OCI-LY7 (cell line): ENCODE data around the gene DPF3. TPM values are rescaled to one million over a fixed set of nuclear protein-coding genes. Genes with fewer than 3 reads are reported as not detected.

Experiments
- BruUV-seq: library from RNA; stranded (reverse); fragments of 400-500 nt; replicated peaks from 2 replicates; lab custom pipeline; 2021; lab: Mats Ljungman, UMichigan
- CTCF ChIA-PET: fragments of 300-600 bp; sonication (Branson Sonifier 250); formaldehyde crosslinking; loops from one replicate; lab custom pipeline; 2022; ENCODE audit warnings: antibody characterized with exemption; ENCODE audit not compliant: unreplicated experiment; lab: Charles Lee
- POLR2A ChIA-PET: fragments of 300-600 bp; sonication (Branson Sonifier 250); formaldehyde crosslinking; loops from one replicate; lab custom pipeline; 2022; ENCODE audit warnings: antibody characterized with exemption; lab: Charles Lee
- DNase-seq: peaks from one replicate; pipeline ENCODE4 v3.0.0-alpha.2; 2015; ENCODE audit warnings: low spot score
- H2AFZ ChIP-seq: fragments of 200-600 bp; sonication (generic), shearing (Covaris generic); 2 replicates; pipeline ENCODE4 v1.6.1; 2014; ENCODE audit warnings: mild to moderate bottlenecking, antibody characterized with exemption, low read length, moderate library complexity
- H3K27ac ChIP-seq: fragments of 200-600 bp; sonication (generic); 2 replicates; pipeline ENCODE4 v1.5.1; 2014; ENCODE audit warnings: mixed run types, low read depth, mild to moderate bottlenecking, moderate library complexity, low read length, inconsistent platforms; ENCODE audit not compliant: poor library complexity, severe bottlenecking
- H3K36me3 ChIP-seq: fragments of 200-600 bp; sonication (generic); 2 replicates; pipeline ENCODE4 v1.6.1; 2014; ENCODE audit warnings: mild to moderate bottlenecking, antibody characterized with exemption, low read length, moderate library complexity, mixed read lengths; ENCODE audit not compliant: insufficient read depth
- H3K4me1 ChIP-seq: fragments of 200-600 bp; sonication (generic); 2 replicates; pipeline ENCODE4 v1.5.1; 2014; ENCODE audit warnings: mild to moderate bottlenecking, low read length; ENCODE audit not compliant: insufficient read depth, poor library complexity, severe bottlenecking
- H3K4me2 ChIP-seq: fragments of 200-600 bp; sonication (generic); 2 replicates; pipeline ENCODE4 v1.6.1; 2014; ENCODE audit warnings: mild to moderate bottlenecking, low read length
- H3K4me3 ChIP-seq: fragments of 200-600 bp; sonication (generic); 2 replicates; pipeline ENCODE4 v1.5.1; 2014; ENCODE audit warnings: mild to moderate bottlenecking, low read depth, low read length; ENCODE audit not compliant: poor library complexity, severe bottlenecking
- H3K79me2 ChIP-seq: fragments of 200-600 bp; sonication (generic); 2 replicates; pipeline ENCODE4 v1.6.1; 2016; ENCODE audit warnings: low read depth, mild to moderate bottlenecking, low read length, moderate library complexity, mixed read lengths; ENCODE audit not compliant: insufficient read depth
- H3K9me2 ChIP-seq: fragments of 200-600 bp; sonication (generic); 2 replicates; pipeline ENCODE4 v1.6.1; 2016; ENCODE audit warnings: mild to moderate bottlenecking, low read length, mixed read lengths; ENCODE audit not compliant: insufficient read depth
- H3K9me3 ChIP-seq: fragments of 200-600 bp; sonication (generic); 2 replicates; pipeline ENCODE4 v1.6.1; 2014; ENCODE audit warnings: mild to moderate bottlenecking, mixed run types, low read length, mixed read lengths
- H4K20me1 ChIP-seq: fragments of 200-600 bp; sonication (generic); 2 replicates; pipeline ENCODE4 v1.6.1; 2014; ENCODE audit warnings: mild to moderate bottlenecking, antibody characterized with exemption, low read length, moderate library complexity, mixed read lengths; ENCODE audit not compliant: insufficient read depth
- CTCF ChIP-seq: fragments of 200-600 bp; sonication (generic); conservative IDR thresholded peaks from 2 replicates; pipeline ENCODE4 v1.5.1; 2014; ENCODE audit warnings: mild to moderate bottlenecking, antibody characterized with exemption, low read length, moderate library complexity, mixed read lengths
- EZH2phosphoT487 ChIP-seq: fragments of 200-600 bp; sonication (generic); IDR thresholded peaks from 2 replicates; pipeline ENCODE4 v1.6.1; 2018; ENCODE audit warnings: low read depth, borderline replicate concordance, mild to moderate bottlenecking, mixed run types, antibody characterized with exemption, low read length, moderate library complexity, mixed read lengths
- intact Hi-C: fragments of 100-400 bp; cut with micrococcal nuclease; formaldehyde crosslinking; loops from one replicate; pipeline ENCODE4 v1.10.0; 2022; ENCODE audit not compliant: unreplicated experiment
- total RNA-seq, 2 experiments: library from RNA; depleted of rRNA in 1 of 2; stranded (reverse); fragments of >200 nt in 1 of 2; shearing (Covaris generic) in 1 of 2; gene quantifications; 2 replicates each; pipeline ENCODE4 v1.2.3, GENCODE V29; 2014 to 2022

The DPF3 gene
- total RNA-seq, 2 experiments from 2014 or later = 0.42 TPM; not detected in 1

GRCh38 chr14:72756967-72757366 is 136.9 kb downstream of the DPF3 start:
- intact Hi-C loops = no loop called here
- no peaks in the 10 kb centered on the region for H4K20me1 ChIP-seq
- H3K4me1 ChIP-seq = no peaks in the 10 kb centered on the region
- BruUV-seq = no TSS peak
- H3K4me2 ChIP-seq = no peak overlapping the region
- H3K9me2 ChIP-seq = no peaks in the 10 kb centered on the region
- CTCF ChIA-PET = no interaction called here
- POLR2A ChIA-PET = no interaction called here
- H3K4me3 ChIP-seq = no peak overlapping the region
- H3K27ac ChIP-seq = no peak overlapping the region
- H2AFZ ChIP-seq = no peak overlapping the region
- H3K36me3 ChIP-seq = no peaks in the 10 kb centered on the region
- TF ChIP-seq CTCF (no peak), EZH2phosphoT487 (no peak)
- no peaks in the 10 kb centered on the region for H3K79me2 ChIP-seq
- DNase-seq = no peak
- H3K9me3 ChIP-seq = peaks cover 22% of the 10 kb centered on the region; the same call in 1 of the 2 replicates

GRCh38 chr14:72755766-72756165 is 138.1 kb downstream of the DPF3 start:
- Histone ChIP-seq H2AFZ (no peak overlapping the region), H3K4me3 (no peak overlapping the region), H3K36me3 (no peaks in the 10 kb centered on the region), H3K9me3 (peaks cover 22% of the 10 kb centered on the region; the same call in 1 of the 2 replicates), H3K27ac (no peak overlapping the region), H3K4me1 (no peaks in the 10 kb centered on the region), H3K9me2 (no peaks in the 10 kb centered on the region), H3K79me2 (no peaks in the 10 kb centered on the region), H3K4me2 (no peak overlapping the region), H4K20me1 (no peaks in the 10 kb centered on the region)
- POLR2A ChIA-PET = no interaction called here
- intact Hi-C loops = no loop called here
- no TSS peak for BruUV-seq
- CTCF ChIA-PET = no interaction called here
- no peak for DNase-seq
- no peak for TF ChIP-seq CTCF
- TF ChIP-seq EZH2phosphoT487 = no peak

GRCh38 chr14:72754949-72755348 is 139.0 kb downstream of the DPF3 start:
- no peaks in the 10 kb centered on the region for H3K9me2 ChIP-seq
- H3K9me3 ChIP-seq = peaks cover 18% of the 10 kb centered on the region; the same call in 1 of the 2 replicates
- no peak for DNase-seq
- ChIA-PET CTCF (no interaction called here), POLR2A (no interaction called here)
- intact Hi-C loops = no loop called here
- H3K4me3 ChIP-seq = no peak overlapping the region
- BruUV-seq = no TSS peak
- no peak overlapping the region for H3K4me2 ChIP-seq
- no peaks in the 10 kb centered on the region for H3K4me1 ChIP-seq
- H2AFZ ChIP-seq = no peak overlapping the region
- no peaks in the 10 kb centered on the region for H4K20me1 ChIP-seq
- H3K36me3 ChIP-seq = no peaks in the 10 kb centered on the region
- H3K79me2 ChIP-seq = no peaks in the 10 kb centered on the region
- no peak overlapping the region for H3K27ac ChIP-seq
- TF ChIP-seq CTCF = no peak
- TF ChIP-seq EZH2phosphoT487 = no peak
